Measurements from ENCODE around the gene SPNS1.

DNA sequence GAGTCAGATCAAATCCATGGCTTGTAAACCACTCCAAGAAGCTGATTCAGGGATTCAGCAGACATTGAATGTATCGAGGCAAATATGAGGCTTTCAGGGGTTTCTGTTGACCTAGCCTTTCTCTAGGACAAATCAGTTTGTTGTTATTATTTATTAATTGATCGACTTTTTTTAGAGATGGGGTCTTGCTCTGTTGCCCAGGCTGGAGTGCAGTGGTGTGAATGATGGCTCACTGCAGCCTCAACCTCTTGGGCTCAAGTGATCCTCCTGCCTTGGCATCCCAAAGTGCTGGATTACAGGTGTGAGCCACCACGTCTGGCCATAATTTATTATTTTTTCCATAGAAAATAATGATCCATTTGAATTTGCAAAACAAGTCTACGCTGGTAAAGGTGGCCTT is 37.3 kb downstream of the SPNS1 start:
- TF ChIP-seq, protein P1, sequence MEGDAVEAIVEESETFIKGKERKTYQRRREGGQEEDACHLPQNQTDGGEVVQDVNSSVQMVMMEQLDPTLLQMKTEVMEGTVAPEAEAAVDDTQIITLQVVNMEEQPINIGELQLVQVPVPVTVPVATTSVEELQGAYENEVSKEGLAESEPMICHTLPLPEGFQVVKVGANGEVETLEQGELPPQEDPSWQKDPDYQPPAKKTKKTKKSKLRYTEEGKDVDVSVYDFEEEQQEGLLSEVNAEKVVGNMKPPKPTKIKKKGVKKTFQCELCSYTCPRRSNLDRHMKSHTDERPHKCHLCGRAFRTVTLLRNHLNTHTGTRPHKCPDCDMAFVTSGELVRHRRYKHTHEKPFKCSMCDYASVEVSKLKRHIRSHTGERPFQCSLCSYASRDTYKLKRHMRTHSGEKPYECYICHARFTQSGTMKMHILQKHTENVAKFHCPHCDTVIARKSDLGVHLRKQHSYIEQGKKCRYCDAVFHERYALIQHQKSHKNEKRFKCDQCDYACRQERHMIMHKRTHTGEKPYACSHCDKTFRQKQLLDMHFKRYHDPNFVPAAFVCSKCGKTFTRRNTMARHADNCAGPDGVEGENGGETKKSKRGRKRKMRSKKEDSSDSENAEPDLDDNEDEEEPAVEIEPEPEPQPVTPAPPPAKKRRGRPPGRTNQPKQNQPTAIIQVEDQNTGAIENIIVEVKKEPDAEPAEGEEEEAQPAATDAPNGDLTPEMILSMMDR (IDR thresholded peaks at IDR 0.05; ENCODE audit: low read length): no peak
- no peak for TF ChIP-seq EZH2 (optimal IDR thresholded peaks at IDR 0.05; ENCODE audit: low read depth, low read length)
